ENCODE measurements around the gene CKAP4. TPM values are rescaled to one million over a fixed set of nuclear protein-coding genes. Genes with fewer than 3 reads are reported as not detected.

The CKAP4 gene
- total and polyA plus RNA-seq, 8 donors = 13.7 to 98.7 (median 39.1) TPM

- WGBS, 5 donors = 80 to 88% (median 85%) methylated on average over 12 of the region's 12 CpGs
- Histone ChIP-seq H3K27ac (no peak overlapping the region), H3K9me3 (no peaks in the 10 kb centered on the region), H3K4me3 (no peak overlapping the region), H3K4me1 (peaks cover 0 to 16% (median 10%) of the 10 kb centered on the region in 4 donors), H3K36me3 (no peaks in the 10 kb centered on the region), H3K27me3 (no peaks in the 10 kb centered on the region)
- no peak for TF ChIP-seq CTCF (IDR thresholded peaks at IDR 0.05)
- no peak for TF ChIP-seq POLR2AphosphoS5 (IDR thresholded peaks at IDR 0.05)
- no peak for TF ChIP-seq POLR2A (IDR thresholded peaks at IDR 0.05)
- intact Hi-C loops (cut with DNase I; ENCODE audit: low total_unique reads) = no loop called here
- DNase-seq = no peak
Observed at GRCh38 chr12:106229036-106229591, 18.7 kb downstream of the CKAP4 start.

- no peak for DNase-seq
- TF ChIP-seq POLR2A (IDR thresholded peaks at IDR 0.05) = no peak
- TF ChIP-seq POLR2AphosphoS5 (IDR thresholded peaks at IDR 0.05) = no peak
- TF ChIP-seq CTCF (IDR thresholded peaks at IDR 0.05) = no peak
- TF ChIP-seq EP300 (IDR thresholded peaks at IDR 0.05) = no peak
- Histone ChIP-seq H3K27me3 (no peaks in the 10 kb centered on the region), H3K9me3 (no peaks in the 10 kb centered on the region), H3K27ac (no peak overlapping the region), H3K4me1 (peaks cover 0 to 22% (median 14%) of the 10 kb centered on the region in 4 donors), H3K36me3 (no peaks in the 10 kb centered on the region), H3K4me3 (no peak overlapping the region)
- intact Hi-C loops (cut with DNase I; ENCODE audit: low total_unique reads) = no loop called here
- WGBS, 5 donors = 79 to 95% (median 89%) methylated on average over 7 of the region's 7 CpGs
Observed at GRCh38 chr12:106228320-106228710, 19.5 kb downstream of the CKAP4 start.

- no peaks in the 10 kb centered on the region for H3K27me3 ChIP-seq
- no peaks in the 10 kb centered on the region for H3K36me3 ChIP-seq
- intact Hi-C loops (cut with DNase I; ENCODE audit: low total_unique reads) = no loop called here
- H3K4me1 ChIP-seq = peaks cover 0 to 22% (median 15%) of the 10 kb centered on the region in 4 donors
- no peak for TF ChIP-seq CTCF (IDR thresholded peaks at IDR 0.05)
- TF ChIP-seq POLR2A (IDR thresholded peaks at IDR 0.05) = no peak
- TF ChIP-seq POLR2AphosphoS5 (IDR thresholded peaks at IDR 0.05) = peak in 1 of 3 donors; percentile 3
- no peak for TF ChIP-seq EP300 (IDR thresholded peaks at IDR 0.05)
- peak overlapping the region in 1 of 5 donors; percentile 34 for H3K27ac ChIP-seq
- peak; percentile 59 to 69 for DNase-seq
- 27 to 59% (median 43%) methylated on average over 8 of the region's 8 CpGs for WGBS, 5 donors
- no peaks in the 10 kb centered on the region for H3K9me3 ChIP-seq
- no peak overlapping the region for H3K4me3 ChIP-seq
Observed at GRCh38 chr12:106227641-106228319, 20.0 kb downstream of the CKAP4 start.

- H3K27me3 ChIP-seq = no peaks in the 10 kb centered on the region
- peak overlapping the region in 2 of 5 donors; percentile 34 to 54 for H3K27ac ChIP-seq
- H3K4me3 ChIP-seq = no peak overlapping the region
- intact Hi-C loops (cut with DNase I; ENCODE audit: low total_unique reads) = no loop called here
- H3K36me3 ChIP-seq = no peaks in the 10 kb centered on the region
- 35 to 48% (median 40%) methylated on average over 11 of the region's 11 CpGs for WGBS, 5 donors
- H3K9me3 ChIP-seq = no peaks in the 10 kb centered on the region
- peaks cover 0 to 22% (median 15%) of the 10 kb centered on the region in 4 donors for H3K4me1 ChIP-seq
- TF ChIP-seq POLR2AphosphoS5 (IDR thresholded peaks at IDR 0.05) (peak in 1 of 3 donors; percentile 31), POLR2A (IDR thresholded peaks at IDR 0.05) (no peak), CTCF (IDR thresholded peaks at IDR 0.05) (peak in 5 of 7 experiments; percentile 62 to 87 (median 77)), EP300 (IDR thresholded peaks at IDR 0.05) (no peak)
- DNase-seq = peak in 1 of 2 donors; percentile 84
Observed at GRCh38 chr12:106226884-106227640, 20.8 kb downstream of the CKAP4 start.

Data from stomach (tissue), 9 donors.